MG63 (cell line): ENCODE data around the gene GMEB2. TPM values are rescaled to one million over a fixed set of nuclear protein-coding genes. Genes with fewer than 3 reads are reported as not detected.
"Not testable (repeated sequence)": the region's sequence is repeated elsewhere in the genome, so short reads cannot be mapped to it uniquely, and the experiment has no call there.

Experiments
- DNase-seq: peaks from one replicate; pipeline ENCODE4 v3.0.0-alpha.2; 2020
- H3K27me3 ChIP-seq: fragments of 250-450 bp; sonication (Bioruptor Pico); 2 replicates; pipeline ENCODE4 v1.5.1; 2020; ENCODE audit warnings: mild to moderate bottlenecking, moderate library complexity
- H3K36me3 ChIP-seq: fragments of 250-450 bp; sonication (Bioruptor Pico); 2 replicates; pipeline ENCODE4 v1.5.1; 2020; ENCODE audit warnings: mild to moderate bottlenecking, moderate library complexity
- H3K4me3 ChIP-seq: fragments of 250-450 bp; sonication (Bioruptor Pico); 2 replicates; pipeline ENCODE4 v1.5.1; 2020; ENCODE audit warnings: mild to moderate bottlenecking, moderate library complexity
- H3K9me3 ChIP-seq: fragments of 250-450 bp; sonication (Bioruptor Pico); 2 replicates; pipeline ENCODE4 v1.5.1; 2020; ENCODE audit warnings: mild to moderate bottlenecking, moderate library complexity
- total RNA-seq: library from RNA; depleted of rRNA; stranded (reverse); fragments of >200 nt; shearing (Covaris generic); gene quantifications from 2 replicates; pipeline ENCODE4 v1.2.3, GENCODE V29; 2014; ENCODE audit warnings: low replicate concordance; rRNA removed

GMEB2 gene, protein sequence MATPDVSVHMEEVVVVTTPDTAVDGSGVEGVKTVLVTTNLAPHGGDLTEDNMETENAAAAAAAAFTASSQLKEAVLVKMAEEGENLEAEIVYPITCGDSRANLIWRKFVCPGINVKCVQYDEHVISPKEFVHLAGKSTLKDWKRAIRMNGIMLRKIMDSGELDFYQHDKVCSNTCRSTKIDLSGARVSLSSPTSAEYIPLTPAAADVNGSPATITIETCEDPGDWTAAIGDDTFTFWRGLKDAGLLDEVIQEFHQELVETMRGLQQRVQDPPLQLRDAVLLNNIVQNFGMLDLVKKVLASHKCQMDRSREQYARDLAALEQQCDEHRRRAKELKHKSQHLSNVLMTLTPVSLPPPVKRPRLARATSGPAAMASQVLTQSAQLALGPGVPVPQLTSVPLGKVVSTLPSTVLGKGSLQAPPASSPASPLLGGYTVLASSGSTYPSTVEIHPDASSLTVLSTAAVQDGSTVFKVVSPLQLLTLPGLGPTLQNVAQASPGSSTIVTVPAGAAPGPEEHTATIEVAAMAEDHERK
- total RNA-seq = 27.7 and 33.2 TPM in 2 replicates

GRCh38 chr20:63626424-63627128, at the start of gene GMEB2:
Gene GMEB2 (minus strand): TSS chr20:63627101. CDS start chr20:63619397, 7,704 bp downstream.
- Histone ChIP-seq H3K4me3 (peak within 1 kb of the TSS; percentile 99), H3K27me3 (no peaks in the 10 kb centered on the region), H3K36me3 (peaks cover 17% of the 10 kb centered on the region), H3K9me3 (no peaks in the 10 kb centered on the region)
- DNase-seq = peak; percentile 69

DNA sequence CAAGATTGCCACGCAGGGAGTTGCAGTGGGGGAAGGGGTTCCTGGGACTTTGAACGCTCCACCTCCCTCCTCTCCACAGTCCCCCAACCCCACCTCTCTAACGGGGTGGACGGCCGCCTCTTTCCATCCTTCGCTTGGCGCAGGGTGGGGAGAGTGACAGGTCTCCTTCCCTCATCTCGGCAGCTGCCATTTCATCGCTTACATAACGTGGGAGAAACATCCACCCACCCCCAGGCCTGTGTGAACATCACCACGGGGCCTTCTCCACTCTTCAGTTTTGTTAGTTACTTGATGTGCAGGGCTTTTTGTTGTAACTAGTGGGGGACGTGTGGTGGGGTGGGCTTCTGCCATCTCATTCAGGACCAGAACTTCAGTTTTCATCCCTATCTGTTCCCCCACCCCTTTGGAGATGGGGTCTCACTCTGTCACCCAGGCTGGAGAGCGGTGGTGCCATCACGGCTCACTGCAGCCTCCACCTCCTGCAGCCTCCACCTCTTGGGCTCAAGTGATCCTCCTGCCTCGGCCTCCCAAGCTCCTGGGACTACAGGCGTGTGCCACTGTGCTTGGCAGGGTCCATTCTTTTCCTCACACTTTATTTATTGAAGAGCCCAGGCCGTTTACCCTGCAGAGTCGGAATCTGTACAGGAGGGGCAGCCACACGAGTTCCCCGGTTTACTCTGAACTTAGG, 48.9 kb upstream of the GMEB2 start:
- DNase-seq = no peak
- Histone ChIP-seq H3K4me3 (no peak overlapping the region), H3K27me3 (no peaks in the 10 kb centered on the region)

DNA sequence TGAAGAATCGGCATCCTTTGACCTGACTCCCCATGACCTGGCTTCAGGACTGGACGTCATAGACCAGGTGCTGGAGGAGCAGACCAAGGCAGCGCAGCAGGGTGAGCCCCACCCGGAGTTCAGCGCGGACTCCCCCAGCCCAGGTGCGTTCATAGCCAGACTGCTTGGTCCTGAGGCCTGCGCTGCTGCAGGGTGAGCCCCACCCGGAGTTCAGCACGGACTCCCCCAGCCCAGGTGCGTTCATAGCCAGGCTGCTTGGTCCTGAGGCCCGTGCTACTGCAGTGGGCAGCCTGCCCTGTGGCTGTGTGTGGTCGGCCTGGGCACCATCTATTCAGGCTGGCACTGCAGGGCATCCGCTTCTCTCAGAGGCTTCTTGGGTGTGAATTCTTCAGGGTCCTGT, 47.0 kb upstream of the GMEB2 start:
- Histone ChIP-seq H3K4me3 (no peak overlapping the region), H3K36me3 (peaks cover 59% of the 10 kb centered on the region), H3K27me3 (no peaks in the 10 kb centered on the region), H3K9me3 (no peaks in the 10 kb centered on the region)
- no peak for DNase-seq

More for the DNA sequence above, 48.9 kb upstream of the GMEB2 start:
- H3K9me3 ChIP-seq = no peaks in the 10 kb centered on the region
- peaks cover 66% of the 10 kb centered on the region for H3K36me3 ChIP-seq

- H3K27me3 ChIP-seq = no peaks in the 10 kb centered on the region
Observed at GRCh38 chr20:63672666-63673065, 45.8 kb upstream of the GMEB2 start.

GRCh38 chr20:63671695-63672094, 44.8 kb upstream of the GMEB2 start:
- peaks cover 69% of the 10 kb centered on the region for H3K36me3 ChIP-seq
- H3K27me3 ChIP-seq, H3K4me3 ChIP-seq, DNase-seq, H3K9me3 ChIP-seq: not testable (repeated sequence)

More at GRCh38 chr20:63672666-63673065, 45.8 kb upstream of the GMEB2 start:
- no peak for DNase-seq
- H3K36me3 ChIP-seq = peaks cover 68% of the 10 kb centered on the region
- no peaks in the 10 kb centered on the region for H3K9me3 ChIP-seq
- no peak overlapping the region for H3K4me3 ChIP-seq

GRCh38 chr20:63668351-63668750, 41.5 kb upstream of the GMEB2 start:
- Histone ChIP-seq H3K9me3 (no peaks in the 10 kb centered on the region), H3K27me3 (no peaks in the 10 kb centered on the region), H3K36me3 (peaks cover 73% of the 10 kb centered on the region), H3K4me3 (no peak overlapping the region)
- no peak for DNase-seq

DNA sequence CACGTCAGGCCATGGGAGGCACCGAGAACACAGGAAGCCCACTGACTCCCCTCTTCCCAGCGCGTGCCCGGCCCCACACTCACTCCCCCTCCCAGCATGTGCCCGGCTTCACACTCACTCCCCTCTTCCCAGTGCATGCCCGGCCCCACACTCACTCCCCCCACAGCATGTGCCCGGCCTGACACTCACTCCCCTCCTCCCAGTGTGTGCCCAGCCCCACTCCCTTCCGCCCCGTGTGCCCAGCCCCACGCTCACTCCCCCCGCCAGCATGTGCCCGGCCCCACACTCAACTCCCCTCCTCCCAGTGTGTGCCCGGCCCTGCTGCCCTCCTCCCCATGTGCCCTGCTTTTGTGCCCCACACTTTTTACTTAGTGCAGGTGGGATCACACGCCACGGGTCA, 41.0 kb upstream of the GMEB2 start:
- Histone ChIP-seq H3K9me3 (no peaks in the 10 kb centered on the region), H3K27me3 (no peaks in the 10 kb centered on the region), H3K36me3 (peaks cover 73% of the 10 kb centered on the region), H3K4me3 (no peak overlapping the region)
- no peak for DNase-seq

DNA sequence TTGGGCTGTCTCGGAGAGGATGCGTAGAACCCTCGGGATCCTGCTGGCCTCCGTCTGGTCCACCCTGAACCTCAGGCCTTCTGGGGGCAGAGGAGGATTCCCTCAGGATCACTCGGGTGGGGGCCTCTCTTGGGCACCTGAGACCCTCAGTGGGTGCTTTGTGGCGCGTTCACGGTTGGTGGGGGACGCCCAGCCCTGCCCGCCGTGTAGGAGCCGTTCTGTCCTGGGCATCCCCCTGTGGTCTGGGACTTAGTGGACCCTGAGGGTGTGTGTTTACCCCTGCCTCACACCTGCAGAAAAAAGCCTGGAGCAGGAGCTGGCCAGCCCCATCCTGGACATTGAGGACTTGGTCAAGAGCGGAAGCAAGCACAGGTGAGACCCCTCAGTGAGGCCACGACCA, 38.8 kb upstream of the GMEB2 start:
- Histone ChIP-seq H3K27me3 (no peaks in the 10 kb centered on the region), H3K36me3 (peaks cover 78% of the 10 kb centered on the region), H3K4me3 (no peak overlapping the region), H3K9me3 (no peaks in the 10 kb centered on the region)
- DNase-seq = no peak

DNA sequence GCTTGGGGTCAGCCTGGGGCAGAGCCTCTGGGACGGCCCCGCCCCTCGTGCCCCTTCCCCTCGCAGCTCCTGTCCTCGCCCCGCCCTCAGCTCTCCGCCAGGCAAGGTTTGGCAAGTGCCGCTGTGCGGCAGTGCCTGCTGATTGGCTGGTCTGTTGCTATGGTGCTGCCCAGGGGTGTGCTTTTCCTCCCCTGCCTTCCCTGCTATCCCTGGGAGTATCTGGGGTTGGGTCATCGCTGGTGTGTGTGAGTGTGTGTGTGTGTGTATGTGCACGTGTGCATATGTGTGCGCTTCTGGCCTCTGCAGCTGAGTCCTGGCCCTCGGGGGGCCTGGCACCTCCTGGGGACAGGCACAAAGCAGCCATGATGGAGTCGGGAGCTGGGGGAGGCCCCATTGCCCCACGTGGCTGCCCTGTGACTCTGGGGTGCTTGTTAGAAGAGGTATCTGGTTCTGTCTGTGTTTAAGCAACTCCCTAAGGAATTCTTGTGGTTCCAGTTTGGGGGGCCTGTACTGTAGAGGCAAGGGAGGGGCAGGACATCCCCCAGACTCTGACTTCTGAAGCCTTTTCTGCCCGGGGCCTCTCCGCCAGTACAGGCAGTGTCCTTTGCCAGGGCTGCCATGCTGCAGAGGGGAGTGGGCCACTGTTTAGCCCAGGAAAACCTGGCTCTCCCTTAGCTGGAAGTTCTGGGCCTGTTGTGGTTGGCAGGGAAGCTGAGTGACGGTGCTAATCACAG, 38.1 kb upstream of the GMEB2 start:
- Histone ChIP-seq H3K27me3 (no peaks in the 10 kb centered on the region), H3K4me3 (no peak overlapping the region), H3K9me3 (no peaks in the 10 kb centered on the region), H3K36me3 (peaks cover 82% of the 10 kb centered on the region)
- DNase-seq = no peak

DNA sequence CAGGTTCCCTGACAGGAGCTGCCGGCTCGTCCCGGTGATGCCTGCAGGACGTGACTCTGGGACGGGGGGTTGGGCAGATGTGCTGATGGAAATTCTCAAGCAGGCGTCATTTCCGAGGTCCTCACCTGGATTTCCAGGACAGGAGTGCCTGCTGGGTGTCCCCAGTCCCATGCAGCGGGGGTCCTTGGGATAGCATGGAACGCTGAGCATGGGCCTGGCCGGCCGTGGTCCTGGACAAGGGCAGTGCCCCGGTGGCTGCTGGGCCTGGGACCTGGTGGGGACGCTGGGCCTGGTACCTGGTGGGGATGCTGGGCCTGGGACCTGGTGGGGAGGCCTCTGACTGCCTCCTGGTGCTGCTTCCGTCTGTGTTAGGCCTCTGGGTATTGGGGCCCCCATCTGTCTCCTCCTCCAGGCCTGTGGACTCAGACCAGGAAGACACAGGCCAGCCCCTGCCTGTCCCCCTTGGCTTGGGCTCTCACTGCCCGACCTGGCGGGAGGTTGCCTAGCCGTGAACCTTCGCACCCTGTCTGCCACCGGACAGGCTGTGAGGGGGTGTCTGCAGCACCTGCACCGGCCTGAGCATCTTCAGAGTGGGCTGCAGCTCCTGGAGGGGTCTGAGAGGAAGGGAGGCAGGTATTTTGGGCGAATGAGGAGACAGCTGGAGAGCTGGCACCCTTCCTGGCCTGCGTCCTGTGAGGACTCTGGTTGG, 37.4 kb upstream of the GMEB2 start:
- no peak for DNase-seq
- Histone ChIP-seq H3K27me3 (no peaks in the 10 kb centered on the region), H3K36me3 (peaks cover 84% of the 10 kb centered on the region), H3K4me3 (no peak overlapping the region), H3K9me3 (no peaks in the 10 kb centered on the region)

DNA sequence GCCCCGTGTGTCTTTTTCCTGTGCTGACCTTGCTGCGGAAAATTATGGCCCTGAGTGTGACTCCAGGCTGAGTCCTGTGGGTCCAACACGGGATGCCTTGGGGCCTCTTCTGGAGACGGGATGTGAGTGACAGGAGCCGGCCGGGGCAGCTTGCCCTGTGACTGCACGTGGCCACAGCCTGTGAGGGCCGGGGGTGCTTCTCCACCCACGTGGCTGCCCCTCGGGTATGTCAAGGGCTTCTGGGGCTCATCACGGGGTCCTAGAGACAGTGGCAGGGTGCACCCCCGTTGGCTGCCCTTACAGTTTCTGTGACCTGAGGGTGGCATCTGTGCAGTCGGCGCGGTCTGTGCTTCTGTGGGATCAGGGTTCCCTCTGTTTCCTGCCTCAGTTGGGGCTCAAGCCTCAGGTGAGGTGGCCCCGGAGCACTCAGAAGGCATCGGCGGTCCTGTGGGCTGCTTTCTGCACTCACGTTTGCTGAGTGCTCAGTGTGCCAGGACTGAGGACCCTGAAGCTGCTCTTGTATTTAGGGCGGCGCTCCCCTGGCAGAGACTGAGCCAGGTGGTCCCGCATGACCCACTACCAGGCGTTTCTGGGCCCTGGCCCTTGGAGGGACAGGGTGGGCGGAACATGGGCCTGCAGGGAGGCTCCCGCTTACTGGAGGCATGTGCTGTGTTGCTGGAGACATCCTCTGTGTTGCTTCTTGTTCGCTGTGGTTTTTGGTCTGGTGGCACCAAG, 36.6 kb upstream of the GMEB2 start:
- DNase-seq = no peak
- Histone ChIP-seq H3K4me3 (no peak overlapping the region), H3K27me3 (no peaks in the 10 kb centered on the region), H3K36me3 (peaks cover 81% of the 10 kb centered on the region), H3K9me3 (no peaks in the 10 kb centered on the region)

DNA sequence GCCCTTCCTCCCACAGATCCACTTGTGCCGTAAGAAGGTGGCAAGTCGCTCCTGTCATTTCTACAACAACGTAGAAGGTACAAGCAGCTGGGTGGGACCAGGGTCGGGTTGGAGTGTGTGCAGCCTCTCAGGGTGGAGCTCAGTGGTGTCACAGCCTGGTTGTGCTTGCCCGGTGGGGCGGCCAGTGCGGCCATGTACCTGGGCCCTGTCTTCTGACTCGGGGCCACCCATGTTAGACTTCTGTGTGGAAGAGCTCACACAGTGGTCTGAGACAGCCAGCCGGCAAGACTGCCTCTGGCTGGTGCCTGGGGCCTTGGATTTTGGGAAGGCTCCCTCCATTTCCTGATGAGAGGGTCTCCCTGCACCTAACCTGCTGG, 35.9 kb upstream of the GMEB2 start:
- peaks cover 74% of the 10 kb centered on the region for H3K36me3 ChIP-seq
- no peak for DNase-seq
- H3K4me3 ChIP-seq = no peak overlapping the region
- H3K27me3 ChIP-seq = no peaks in the 10 kb centered on the region
- H3K9me3 ChIP-seq = no peaks in the 10 kb centered on the region

GRCh38 chr20:63661959-63662812, 35.3 kb upstream of the GMEB2 start:
- no peaks in the 10 kb centered on the region for H3K9me3 ChIP-seq
- H3K4me3 ChIP-seq = no peak overlapping the region
- H3K27me3 ChIP-seq = no peaks in the 10 kb centered on the region
- peaks cover 70% of the 10 kb centered on the region for H3K36me3 ChIP-seq
- DNase-seq = no peak

DNA sequence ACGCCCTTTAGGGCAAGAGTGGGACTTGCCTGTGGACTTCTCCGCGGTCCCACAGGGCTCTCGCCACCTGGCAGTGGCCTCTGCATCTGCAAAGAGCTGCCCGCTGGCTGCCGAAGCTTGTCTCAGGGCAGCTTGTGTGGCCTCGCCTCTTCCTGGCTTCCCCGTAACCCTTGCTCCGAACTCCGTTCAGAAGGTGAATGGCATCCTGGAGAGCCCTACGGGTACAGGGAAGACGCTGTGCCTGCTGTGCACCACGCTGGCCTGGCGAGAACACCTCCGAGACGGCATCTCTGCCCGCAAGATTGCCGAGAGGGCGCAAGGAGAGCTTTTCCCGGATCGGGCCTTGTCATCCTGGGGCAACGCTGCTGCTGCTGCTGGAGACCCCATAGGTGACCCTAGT, 34.2 kb upstream of the GMEB2 start:
- H3K9me3 ChIP-seq = no peaks in the 10 kb centered on the region
- no peak for DNase-seq

More for the DNA sequence above, 34.2 kb upstream of the GMEB2 start:
- H3K27me3 ChIP-seq = no peaks in the 10 kb centered on the region
- H3K36me3 ChIP-seq = peaks cover 63% of the 10 kb centered on the region
- no peak overlapping the region for H3K4me3 ChIP-seq
